NCI-H2196 (cell line): ENCODE data around the gene RAB4A.

Experiments used
- DNase-seq: peaks from one replicate; lab custom pipeline; 2025; ENCODE audit not compliant: unreplicated experiment; lab: John Stamatoyannopoulos, UW

The RAB4A gene

GRCh38 chr1:229270547-229271447 lies at the start of gene RAB4A:
Gene RAB4A (plus strand): TSS chr1:229271111. CDS start chr1:229271340, 229 bp downstream.
- DNase-seq: peak; percentile 95

GRCh38 chr1:229222081-229222480 lies 48.8 kb upstream of the RAB4A start:
- DNase-seq: no peak

- DNase-seq: no peak
These were observed 47.4 kb upstream of the RAB4A start for GRCh38 chr1:229223498-229223897.

- DNase-seq: peak; percentile 19
These were observed 46.6 kb upstream of the RAB4A start for GRCh38 chr1:229224308-229224707.

GRCh38 chr1:229225331-229225782 lies 45.6 kb upstream of the RAB4A start:
- peak; percentile 46 for DNase-seq

GRCh38 chr1:229226796-229227195 lies 44.1 kb upstream of the RAB4A start:
- no peak for DNase-seq

- DNase-seq: peak; percentile 87
These were observed 43.5 kb upstream of the RAB4A start for GRCh38 chr1:229227298-229227919.

- DNase-seq: no peak
These were observed 42.4 kb upstream of the RAB4A start for GRCh38 chr1:229228522-229228921.

- peak; percentile 13 for DNase-seq
These were observed 41.7 kb upstream of the RAB4A start for GRCh38 chr1:229229137-229229720.

- DNase-seq: no peak
These were observed 41.2 kb upstream of the RAB4A start for GRCh38 chr1:229229721-229230139.

GRCh38 chr1:229230140-229230892 lies 40.6 kb upstream of the RAB4A start:
- no peak for DNase-seq

GRCh38 chr1:229230893-229231753 lies 39.8 kb upstream of the RAB4A start:
- no peak for DNase-seq

GRCh38 chr1:229231754-229232119 lies 39.2 kb upstream of the RAB4A start:
- no peak for DNase-seq

GRCh38 chr1:229234870-229235472 lies 35.9 kb upstream of the RAB4A start:
- no peak for DNase-seq

GRCh38 chr1:229237320-229237719 lies 33.6 kb upstream of the RAB4A start:
- no peak for DNase-seq

- no peak for DNase-seq
These were observed 32.7 kb upstream of the RAB4A start for GRCh38 chr1:229238231-229238630.

GRCh38 chr1:229238674-229239415 lies 32.1 kb upstream of the RAB4A start:
- DNase-seq: no peak

GRCh38 chr1:229240532-229240931 lies 30.4 kb upstream of the RAB4A start:
- no peak for DNase-seq

GRCh38 chr1:229241390-229241789 lies 29.5 kb upstream of the RAB4A start:
- DNase-seq: no peak
